Hematopoietic multipotent progenitor cell treated with erythropoietin and hydrocortisone succinate and interleukin-3 and kit ligand, for 15 days (in vitro differentiated cells): ENCODE measurements around the gene DHX9.
A peak's percentile ranks its signal among the peaks of the same experiment; 100 is the strongest.

ENCODE experiments used
- DNase-seq: peaks from one replicate; pipeline ENCODE4 v3.0.0-alpha.2; 2015; ENCODE audit warnings: low spot score

DHX9 gene

DNA sequence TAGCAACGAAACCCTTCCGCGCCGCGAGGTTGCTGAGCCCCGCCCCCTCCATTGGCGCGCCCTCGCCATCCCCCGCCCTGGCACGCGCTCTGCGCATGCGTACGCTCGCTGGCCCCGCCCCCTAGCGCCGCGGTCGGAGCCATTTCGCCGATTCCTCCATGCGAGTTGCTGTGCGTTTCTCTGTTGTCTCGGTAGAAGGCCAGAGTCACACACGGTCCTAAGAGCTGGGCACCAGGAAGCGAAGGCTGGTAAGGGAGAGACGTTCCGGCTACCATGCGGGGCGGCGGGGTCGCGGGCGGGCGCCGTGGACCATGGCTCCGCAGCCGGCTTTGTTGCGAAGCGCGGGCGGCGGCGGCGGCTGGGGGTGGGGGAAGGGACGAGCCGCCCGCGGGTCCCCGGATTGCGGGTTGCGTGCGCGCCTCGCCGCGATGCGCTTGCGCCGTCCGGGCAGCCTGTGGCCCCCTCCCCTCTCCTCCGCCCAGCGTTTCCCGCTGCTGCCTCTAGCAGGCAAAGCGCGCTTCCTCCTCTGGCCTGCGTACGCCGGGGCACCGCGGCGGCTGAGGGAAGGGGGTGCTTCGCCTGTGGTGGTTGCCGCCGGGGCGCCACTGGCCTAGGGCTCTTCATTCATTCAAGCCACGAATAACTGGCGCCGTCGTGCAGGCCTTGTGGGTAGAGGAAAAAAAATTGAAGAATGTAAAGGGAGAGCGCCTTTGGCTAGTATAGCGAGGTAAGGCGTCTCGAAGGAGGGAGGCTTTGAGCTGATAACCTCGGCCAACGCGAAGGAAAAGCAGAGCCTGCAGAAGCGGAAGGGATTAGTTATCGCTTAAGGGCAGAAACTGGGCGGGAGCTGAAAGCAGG is at the start of gene DHX9:
Gene DHX9 (plus strand): TSS at position 139 of the 858 bp plus-strand sequence. CDS start 3,220 bp downstream, outside the sequence.
- peak; percentile 95 for DNase-seq

- DNase-seq = peak; percentile 90
Observed at GRCh38 chr1:182791281-182792179, 47.6 kb upstream of the DHX9 start.

DNA sequence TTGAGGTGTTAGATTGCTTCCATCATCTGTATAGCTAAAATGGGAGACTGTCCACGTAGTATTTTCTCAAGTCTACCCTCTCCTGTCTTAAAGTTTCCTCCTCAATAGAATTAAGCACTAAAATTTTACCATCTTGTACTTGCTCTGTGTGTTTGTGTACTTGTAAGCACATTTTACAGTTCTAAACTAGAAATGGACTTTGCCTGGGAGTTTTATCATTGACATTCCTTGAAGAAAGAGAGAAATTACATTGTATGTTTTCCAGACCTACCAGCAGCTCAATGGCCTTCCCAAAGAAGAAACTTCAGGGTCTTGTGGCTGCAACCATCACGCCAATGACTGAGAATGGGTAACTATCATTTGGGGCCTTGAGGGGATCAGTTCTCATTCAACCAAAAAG is 45.1 kb upstream of the DHX9 start:
- no peak for DNase-seq

GRCh38 chr1:182794676-182795201 is 44.4 kb upstream of the DHX9 start:
- no peak for DNase-seq

DNA sequence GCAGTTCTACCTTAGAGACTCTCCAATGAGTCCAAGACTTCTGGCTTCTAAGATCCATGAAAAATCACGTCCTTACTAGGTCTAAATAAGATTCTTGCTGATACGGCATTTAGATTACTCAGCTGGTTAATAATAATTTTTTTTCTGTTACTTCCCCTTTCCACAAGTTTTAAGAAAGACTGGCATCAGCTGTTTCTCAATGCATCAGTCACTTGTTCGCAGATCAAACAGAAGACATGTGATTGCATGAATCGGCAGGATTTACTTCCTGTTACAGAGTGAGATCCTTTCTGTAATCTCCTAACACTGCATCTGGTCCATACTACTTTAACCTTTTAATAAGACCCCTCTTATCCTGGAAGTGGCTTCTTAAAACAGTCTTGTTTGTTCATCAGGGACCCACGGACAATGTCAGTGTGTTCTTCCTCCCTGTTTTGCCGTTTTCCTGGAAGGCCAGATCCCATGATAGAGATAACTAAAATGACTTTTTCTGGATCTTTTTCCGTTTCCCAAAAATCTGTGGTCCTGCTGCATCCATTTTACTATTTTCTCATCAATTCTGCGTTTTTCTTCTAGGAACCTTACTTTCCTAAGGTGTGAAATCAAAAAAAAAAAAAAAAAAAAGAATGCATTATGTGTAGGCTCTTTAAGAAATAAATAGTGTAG is 43.5 kb upstream of the DHX9 start:
- DNase-seq = no peak

DNA sequence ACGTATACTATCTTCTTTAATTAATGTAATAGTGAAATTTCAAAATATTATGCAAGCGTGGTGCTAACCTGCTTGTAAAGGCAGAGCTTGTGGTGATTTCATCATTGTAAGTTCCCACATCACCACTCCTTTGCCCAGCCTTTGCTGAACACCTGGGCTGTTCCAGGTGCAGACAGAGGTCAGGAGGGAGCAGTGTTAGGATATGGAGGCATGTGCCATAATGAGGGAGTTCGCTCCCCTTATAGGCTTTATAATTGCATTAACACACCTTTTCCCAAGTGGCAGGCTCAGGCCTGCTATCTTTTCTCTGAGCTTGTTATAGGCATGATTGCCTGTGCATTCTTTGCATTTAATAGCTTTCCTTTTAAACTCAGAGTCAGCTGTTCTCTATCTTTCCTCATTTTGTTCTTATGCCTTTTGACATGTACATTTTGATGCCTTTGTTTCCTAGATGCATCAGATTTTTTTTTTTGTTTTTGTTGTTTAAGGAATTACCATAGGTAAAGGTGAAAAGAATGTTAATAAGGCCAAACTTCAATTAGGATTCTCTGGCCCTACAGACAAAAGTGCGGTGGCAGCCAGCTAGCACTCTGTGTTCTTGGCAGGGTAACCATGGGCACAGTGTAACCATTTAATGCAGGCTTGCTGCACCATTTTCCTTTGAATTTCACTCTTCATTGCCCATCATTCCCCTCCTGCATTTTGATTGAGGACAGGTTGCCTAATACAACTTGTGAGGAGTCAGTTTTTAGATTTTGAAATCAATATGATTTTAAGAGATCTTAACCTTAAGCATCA is 36.9 kb upstream of the DHX9 start:
- no peak for DNase-seq

DNA sequence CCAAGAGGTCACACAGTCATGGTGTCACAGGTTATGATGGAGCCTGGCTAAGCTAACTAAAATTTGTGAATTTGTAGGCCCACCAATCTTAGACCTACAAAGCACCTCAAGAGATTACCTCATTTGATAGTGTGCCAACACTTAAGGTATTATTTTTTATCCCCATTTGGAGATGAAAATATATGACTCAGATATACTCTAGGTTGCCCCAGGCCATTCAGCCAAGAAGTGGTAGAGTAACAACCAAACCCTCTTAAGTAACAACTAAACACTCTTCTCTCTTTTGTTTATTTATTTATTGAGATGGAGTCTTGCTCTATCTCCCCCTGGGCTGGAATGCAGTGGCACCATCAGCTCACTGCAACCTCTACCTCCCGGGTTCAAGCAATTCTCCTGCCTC is 35.3 kb upstream of the DHX9 start:
- no peak for DNase-seq

DNA sequence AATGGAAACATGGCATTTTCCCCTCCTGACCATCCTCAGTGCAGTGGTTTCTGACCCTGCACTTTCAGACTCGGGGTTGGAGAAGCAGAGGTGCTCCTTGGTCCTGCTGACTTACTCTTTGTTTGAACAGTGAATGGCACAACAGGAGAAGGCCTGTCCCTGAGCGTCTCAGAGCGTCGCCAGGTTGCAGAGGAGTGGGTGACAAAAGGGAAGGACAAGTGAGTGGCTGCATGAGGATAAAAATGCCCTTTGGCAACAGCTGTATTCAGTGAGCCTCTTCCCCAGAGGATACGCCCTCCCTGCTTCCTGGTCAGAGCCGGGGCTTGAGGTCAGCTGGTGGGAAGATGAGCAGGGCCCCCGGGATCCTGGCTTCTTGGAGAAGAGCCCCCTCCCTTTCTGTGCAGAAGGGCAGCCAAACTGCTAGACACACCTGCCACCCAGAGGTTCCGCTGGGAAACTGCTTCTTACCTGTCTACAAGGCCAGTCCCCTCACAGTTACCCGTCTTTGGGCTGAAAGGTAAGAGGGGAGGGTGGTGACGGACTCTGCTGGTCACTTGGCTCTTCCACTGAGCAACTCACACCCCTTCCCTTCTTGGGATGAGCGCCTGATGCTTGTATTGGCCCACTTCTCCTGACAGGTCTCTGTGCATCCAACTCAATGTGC is 33.0 kb upstream of the DHX9 start:
- DNase-seq = no peak

DNA sequence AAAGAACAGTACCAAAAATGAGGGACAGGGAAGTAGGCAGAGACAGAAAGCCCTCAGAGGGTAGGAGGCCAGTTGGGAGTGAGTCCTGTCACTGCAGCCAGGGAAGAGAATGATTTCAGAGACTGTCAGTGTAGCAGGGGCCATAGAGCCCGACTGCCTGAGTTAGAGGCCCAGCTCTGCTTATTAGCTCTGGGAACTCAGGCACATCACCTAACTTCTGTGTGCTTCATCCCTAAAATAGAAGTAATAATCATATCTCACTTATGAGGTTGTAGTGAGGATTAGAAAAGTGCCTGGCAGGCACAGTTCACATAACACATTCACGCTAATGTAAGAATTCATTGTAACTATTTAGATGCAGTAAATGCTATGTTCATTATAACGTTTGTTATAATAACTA is 31.2 kb upstream of the DHX9 start:
- no peak for DNase-seq

DNA sequence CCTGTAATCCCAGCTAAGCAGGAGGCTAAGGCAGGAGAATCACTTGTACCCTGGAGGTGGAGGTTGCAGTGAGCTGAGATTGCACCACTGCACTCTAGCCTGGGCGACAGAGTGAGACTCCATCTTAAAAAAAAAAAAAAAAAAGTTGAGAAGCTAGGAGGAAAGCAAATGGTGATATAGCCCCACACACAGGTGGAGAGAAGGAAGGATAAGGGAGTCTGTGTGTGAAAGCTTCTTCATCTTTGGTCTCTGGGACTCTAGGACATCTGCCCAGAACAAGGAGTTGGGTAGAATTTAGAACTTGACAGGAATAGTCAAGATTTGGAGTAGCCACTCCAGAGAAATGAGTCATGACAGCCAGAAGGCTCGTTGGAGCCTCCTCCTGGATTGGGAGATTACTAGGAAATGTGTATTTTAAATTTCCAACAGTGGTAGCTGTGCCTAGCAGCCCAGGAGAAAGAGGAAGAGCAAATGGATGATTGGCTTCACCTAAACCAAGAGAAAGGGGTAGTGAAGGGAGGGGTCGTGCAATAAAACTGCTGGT is 29.7 kb upstream of the DHX9 start:
- DNase-seq = no peak

DNA sequence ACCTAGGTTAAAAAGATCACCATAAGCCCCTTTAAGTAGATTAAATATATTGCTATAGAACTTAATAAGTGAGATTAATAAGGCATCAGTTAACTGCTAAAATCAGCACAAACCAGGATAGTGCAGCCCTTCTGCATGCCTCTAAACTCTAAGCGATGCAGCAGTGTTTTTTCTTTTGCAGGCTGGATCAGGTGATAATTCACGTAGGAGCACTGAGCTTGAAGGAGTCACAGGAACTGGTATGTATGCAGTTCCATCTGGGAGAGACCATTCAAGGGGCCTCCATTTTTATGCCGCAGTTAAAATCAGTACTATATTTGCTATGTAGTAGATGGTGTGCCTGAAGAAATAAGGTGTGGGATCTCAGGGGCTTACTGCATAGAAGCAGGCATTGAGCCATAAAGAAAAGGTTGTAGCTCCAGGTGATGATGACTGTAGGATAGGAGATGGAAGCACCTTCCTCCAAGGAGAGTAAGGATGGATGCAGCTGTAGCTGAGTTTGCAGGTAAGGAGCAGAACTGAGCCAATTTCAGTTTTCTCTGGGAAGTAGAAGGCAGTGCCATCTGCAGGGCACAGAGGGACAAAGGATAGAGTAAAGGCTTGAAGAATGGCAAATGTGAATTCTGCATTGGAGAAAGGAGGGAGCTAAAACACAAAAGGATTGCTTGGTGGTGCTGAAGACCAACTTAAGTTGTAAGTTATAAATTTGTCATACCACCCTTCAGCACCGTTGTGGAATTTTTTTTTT is 27.0 kb upstream of the DHX9 start:
- DNase-seq = no peak

- DNase-seq = no peak
Observed at GRCh38 chr1:182816863-182817262, 22.3 kb upstream of the DHX9 start.

DNA sequence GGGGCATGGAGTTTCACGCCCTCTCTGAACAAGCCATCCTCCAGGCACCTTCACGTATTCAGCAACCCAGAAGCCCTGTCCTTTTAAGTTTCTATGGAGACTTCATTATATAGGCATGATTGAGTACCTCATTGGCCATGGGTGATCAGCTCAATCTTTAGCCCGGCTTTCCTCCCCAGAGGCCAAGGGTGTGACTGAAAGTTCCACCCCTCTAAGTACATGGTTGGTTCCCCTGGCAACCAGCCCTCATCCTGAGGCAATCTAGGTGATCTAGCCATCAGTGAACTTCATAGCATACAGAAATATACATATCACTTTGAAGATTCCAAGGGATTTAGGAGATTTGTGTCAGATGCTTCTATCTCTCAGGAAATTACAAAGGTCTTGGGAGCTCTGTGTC is 21.3 kb upstream of the DHX9 start:
- no peak for DNase-seq

DNA sequence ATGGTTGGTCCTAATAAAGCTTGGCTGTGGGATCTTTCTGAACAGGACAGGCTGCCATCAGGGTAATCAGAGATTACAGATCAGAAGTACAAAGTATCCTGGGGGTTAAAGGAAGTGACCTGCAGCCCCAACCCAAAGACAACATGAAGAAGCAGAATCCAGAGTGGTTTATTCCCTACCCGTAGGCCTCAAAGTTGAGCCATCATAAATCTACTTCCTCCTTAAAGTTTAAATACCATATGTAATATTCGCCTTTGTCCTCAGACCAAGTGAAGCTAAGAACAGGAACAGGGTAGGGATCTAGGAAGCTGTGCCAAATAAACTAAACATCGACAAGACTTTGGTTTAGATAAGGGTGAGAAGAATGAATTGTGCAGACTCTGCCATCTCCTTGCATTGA is 15.9 kb upstream of the DHX9 start:
- DNase-seq = no peak

DNA sequence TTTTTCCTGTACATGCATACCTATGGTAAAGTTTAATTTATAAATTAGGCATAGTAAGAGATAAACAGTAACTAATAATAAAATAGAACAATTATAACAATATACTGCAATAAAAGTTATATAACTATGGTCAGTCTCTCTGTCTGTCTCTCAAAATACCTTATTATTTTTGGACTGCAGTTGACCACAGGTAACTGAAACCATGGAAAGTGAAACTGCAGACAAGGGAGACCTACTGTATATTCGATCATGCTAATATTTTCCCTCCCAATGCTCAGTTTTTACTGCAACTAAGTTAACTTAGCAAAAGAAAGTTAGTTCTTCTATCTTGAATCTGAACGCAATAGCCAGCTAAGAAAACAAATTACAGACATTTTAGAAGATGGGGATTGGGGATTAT is 12.3 kb upstream of the DHX9 start:
- no peak for DNase-seq

GRCh38 chr1:182829285-182829932 is 9.7 kb upstream of the DHX9 start:
- no peak for DNase-seq

DNA sequence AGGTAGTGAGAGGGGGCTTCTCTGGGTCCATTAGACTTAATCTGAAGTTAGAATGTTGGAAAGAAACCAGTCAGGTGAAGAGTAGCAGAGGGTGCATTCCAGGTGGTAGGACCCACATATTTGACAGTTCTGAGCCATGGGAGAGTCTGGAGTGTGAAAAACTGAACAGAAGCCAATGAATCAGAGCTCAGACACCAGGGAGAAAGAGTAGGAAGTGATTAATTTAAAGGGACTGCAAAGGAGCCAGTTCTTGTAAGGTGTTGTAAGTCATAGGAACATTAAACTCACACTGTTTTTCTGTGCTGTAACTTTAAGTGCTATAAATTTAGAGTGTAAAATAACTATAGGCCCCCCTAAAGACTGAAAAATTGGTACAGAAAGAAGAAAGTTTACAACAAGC is 5.9 kb upstream of the DHX9 start:
- no peak for DNase-seq

- DNase-seq = no peak
Observed at GRCh38 chr1:182834326-182834725, 4.8 kb upstream of the DHX9 start.

GRCh38 chr1:182835806-182836205 is 3.3 kb upstream of the DHX9 start:
- DNase-seq = no peak
